Raji (cell line): ENCODE data around the gene MUC5B.

ENCODE experiments used
- POLR2A ChIP-seq: IDR thresholded peaks from 2 replicates; pipeline ENCODE4 v1.6.1; 2011; ENCODE audit warnings: low read depth, low read length, control low read depth; ENCODE audit not compliant: insufficient read depth

The MUC5B gene

DNA sequence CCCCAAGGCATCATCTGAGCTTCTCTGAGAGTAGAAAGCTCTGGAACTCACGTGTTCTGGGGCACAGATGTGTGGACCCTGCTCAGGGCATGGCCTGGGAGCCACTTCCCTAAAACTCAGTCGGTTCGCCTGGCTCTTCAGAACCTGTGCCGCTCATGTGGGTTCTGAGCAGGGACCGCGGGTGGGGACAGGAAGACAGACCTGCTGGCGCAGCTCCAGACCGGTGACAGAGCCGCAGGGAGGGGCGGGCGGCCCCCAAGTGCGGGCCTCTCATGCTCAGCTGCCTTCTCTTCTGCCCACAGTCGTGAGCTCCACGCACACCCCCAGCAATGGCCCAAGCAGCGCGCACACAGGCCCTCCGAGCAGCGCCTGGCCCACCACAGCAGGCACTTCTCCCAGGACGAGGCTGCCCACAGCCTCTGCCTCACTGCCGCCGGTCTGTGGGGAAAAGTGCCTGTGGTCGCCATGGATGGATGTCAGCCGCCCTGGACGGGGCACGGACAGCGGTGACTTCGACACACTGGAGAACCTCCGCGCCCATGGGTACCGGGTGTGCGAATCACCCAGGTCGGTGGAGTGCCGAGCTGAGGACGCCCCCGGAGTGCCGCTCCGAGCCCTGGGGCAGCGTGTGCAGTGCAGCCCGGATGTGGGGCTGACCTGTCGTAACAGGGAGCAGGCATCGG, 40.9 kb upstream of the MUC5B start:
- TF ChIP-seq POLR2A, result no peak

DNA sequence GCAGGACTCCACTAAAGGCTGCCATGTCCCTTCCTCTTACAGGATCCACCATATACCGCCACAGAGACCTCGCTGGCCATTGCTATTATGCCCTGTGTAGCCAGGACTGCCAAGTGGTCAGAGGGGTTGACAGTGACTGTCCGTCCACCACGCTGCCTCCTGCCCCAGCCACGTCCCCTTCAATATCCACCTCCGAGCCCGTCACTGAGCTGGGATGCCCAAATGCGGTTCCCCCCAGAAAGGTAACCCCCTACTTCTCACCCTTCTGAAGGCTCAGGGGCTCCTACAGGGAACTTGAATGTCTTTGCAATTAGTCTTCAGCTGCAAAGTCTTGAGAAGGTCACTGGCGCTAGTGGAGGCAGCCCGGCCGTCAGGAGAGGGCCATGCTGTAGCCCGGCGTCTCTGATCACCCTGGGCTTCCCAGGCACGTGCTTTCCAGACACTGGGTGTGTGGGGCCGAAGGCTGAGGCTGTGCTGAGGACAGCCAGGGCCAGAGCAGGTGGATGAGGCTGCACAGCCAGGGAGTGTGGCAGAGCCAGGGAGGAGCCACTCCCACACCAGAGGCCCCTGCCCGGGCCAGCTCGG, 30.0 kb upstream of the MUC5B start:
- TF ChIP-seq POLR2A, result no peak

DNA sequence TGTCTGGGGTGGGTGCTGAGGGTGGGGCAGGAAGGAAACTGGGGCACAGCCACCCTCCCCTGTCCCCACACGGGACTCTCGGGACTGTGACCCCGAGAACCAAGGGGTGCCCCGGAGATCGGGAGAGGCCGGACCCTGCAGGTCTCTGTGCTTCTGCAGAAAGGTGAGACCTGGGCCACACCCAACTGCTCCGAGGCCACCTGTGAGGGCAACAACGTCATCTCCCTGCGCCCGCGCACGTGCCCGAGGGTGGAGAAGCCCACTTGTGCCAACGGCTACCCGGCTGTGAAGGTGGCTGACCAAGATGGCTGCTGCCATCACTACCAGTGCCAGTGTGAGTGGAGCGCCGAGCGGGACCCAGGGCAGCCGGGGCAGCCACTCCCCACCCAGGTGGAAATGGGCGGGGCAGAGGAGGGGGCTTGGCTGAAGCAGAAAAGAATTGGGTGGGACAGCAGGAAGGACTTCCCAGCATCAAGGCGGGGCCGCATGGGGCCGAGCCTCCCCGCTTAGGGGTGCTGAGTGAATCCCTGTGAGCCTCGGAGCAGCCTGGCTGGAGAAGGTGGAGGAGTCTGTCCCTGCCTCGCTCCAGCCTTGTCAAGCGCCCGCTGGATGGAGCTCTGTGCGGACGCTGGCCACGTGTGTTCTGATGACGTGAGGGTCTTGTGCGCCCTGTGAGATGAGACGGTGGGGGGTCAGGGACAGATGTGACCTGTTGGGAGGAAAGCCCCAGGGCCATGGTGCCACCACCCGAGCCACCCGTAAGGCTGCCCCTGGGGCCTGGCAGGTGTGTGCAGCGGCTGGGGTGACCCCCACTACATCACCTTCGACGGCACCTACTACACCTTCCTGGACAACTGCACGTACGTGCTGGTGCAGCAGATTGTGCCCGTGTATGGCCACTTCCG, 29.3 kb upstream of the MUC5B start:
- no peak for TF ChIP-seq POLR2A

DNA sequence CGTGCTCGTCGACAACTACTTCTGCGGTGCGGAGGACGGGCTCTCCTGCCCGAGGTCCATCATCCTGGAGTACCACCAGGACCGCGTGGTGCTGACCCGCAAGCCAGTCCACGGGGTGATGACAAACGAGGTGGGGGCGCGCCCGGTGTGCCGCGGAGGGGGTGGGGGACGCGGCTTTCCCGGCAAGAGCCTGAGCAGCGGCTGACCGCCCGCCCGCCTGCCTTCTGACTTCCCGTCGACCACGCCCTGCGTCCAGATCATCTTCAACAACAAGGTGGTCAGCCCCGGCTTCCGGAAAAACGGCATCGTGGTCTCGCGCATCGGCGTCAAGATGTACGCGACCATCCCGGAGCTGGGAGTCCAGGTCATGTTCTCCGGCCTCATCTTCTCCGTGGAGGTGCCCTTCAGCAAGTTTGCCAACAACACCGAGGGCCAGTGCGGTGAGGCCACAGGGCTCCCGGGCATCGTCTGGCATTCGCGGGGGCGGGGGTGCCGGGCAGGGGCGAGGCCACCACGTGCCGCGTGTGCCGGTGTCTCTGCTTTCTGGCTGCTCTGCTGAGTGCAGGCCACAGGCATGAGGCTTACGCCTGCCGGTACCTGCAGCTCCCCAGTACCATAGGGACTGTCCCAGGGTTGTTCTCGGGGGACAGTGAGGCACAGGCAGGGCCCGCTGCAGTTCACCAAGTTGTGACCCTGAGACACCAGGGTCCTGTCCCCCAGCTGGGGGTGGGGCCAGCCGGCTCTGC, 28.5 kb upstream of the MUC5B start:
- TF ChIP-seq POLR2A, result no peak

DNA sequence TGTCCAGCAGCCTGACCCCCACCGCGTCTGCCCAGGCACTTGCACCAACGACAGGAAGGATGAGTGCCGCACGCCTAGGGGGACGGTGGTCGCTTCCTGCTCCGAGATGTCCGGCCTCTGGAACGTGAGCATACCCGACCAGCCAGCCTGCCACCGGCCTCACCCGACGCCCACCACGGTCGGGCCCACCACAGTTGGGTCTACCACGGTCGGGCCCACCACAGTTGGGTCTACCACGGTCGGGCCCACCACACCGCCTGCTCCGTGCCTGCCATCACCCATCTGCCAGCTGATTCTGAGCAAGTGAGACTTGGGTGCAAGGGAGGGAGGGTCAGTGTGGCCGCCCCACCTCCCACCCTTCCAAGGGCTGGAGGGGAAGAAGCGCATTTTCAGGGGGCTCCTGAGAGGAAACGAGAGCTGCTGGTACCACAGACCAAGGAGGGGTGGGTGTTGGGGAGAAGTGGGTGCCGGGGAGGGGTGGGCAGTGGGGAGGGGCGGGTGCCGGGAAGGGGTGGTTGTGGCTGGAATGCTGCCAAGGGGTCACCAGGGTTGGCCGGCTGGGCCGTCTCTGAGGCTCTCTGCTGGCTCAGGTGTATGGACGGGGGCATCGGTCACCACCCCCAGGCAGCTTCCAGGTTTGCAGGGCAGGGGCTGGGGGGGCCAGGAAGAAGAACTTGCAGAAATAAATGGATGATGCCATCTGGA, 27.7 kb upstream of the MUC5B start:
- no peak for TF ChIP-seq POLR2A

DNA sequence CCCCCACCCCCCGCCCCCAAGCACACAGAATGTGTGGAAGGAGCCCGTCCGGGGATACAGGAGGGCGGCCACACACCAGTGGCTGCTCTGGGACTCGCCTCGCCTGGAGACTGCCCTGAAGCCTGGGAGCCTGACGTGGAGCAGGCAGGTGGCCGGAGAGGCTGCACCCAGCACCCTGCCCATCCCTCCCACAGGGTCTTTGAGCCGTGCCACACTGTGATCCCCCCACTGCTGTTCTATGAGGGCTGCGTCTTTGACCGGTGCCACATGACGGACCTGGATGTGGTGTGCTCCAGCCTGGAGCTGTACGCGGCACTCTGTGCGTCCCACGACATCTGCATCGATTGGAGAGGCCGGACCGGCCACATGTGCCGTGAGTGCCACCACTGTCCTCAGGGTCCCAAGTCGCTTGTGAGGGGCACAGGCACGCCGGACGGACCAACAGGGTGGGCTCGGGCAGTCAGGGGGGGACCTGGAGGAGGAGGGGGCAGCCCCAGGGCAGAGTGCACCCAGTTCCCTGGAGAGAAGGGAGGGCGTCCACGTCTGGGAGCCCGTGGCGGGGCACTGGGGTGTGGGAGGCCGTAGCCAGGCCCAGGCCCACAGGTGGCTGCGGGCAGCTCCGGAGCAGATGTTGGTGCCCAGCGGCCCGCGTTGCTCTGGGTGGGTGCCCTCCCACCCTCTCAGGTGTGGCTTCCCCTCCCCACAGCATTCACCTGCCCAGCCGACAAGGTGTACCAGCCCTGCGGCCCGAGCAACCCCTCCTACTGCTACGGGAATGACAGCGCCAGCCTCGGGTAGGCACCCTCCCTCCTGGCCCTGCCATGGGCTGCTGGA, 27.0 kb upstream of the MUC5B start:
- TF ChIP-seq POLR2A, result no peak

DNA sequence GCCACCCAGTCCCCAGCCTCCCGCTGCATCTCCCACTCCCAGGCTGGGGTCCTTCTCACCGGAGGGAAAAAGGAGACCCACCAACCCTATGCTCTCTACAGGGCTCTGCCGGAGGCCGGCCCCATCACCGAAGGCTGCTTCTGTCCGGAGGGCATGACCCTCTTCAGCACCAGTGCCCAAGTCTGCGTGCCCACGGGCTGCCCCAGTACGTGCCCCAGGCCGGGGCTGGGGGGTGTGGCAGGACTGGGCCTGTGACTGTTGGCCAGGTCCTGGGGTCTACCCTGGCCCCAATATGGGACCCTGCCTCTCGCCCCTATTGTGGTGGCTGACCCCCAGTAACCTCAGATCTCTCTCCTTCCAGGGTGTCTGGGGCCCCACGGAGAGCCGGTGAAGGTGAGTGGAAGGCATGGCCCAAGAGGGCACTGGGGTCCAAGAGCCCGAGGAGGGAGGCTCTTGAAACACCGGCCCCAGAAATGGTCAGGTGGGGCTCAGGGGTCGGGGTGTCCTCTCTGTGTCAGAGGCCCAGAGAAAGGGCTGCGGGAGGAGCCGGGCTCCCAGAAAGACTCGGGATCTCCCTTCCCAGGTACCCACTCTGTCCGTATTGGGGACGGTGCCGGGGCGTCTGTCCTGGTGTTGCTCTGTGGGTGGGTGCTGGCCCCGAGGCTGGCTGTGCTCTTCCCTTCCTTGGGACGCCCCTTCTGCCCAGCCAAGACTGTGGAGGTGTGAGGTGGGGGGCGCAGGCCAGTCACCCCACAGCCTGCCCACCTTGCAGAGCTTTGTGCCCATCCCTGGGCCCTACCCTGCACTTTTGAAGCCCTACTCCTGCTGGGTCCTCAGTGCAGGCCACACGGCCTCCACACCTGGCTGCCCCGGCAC, 26.1 kb upstream of the MUC5B start:
- no peak for TF ChIP-seq POLR2A

DNA sequence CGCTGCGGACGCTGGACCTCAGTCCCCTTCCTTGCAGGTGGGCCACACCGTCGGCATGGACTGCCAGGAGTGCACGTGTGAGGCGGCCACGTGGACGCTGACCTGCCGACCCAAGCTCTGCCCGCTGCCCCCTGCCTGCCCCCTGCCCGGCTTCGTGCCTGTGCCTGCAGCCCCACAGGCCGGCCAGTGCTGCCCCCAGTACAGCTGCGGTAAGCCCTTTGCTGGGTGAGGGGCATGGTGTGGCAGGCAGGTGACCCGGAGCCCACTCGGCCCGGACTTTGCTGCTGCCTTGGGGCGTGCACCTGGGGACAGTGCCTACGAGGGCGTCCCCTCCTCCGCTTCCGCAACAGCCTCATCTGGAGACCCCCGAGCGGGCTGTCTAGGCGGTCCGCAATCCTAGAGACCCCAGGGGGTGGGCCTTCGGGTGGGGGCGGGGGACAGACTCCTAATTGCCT, 25.4 kb upstream of the MUC5B start:
- TF ChIP-seq POLR2A, result no peak

DNA sequence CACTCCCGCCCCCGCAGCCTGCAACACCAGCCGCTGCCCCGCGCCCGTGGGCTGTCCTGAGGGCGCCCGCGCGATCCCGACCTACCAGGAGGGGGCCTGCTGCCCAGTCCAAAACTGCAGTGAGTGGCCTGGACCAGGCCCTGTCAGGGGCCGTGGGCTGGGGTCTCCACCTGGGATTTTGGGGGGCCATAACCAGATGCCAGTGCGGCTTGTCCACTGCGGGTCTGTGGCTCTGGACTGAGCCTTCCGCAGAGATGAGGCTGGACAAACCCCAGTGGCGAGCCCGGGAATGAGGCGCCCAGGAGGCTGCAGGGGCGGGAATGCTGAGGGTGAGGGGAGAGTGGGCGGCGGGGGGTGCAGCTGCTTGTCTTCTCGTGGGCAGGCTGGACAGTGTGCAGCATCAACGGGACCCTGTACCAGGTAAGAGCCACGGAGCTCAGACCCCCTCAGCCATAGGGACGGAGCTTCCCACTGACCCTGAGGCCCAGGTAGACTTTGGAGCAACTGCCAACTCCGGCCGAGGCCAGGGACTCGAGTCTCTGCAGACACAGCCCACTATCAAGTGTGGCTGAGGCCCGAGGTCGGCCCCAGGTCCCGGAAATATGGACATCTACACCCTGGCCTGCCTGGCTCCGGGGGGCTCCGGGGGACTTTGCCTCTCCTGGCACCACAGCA, 24.8 kb upstream of the MUC5B start:
- TF ChIP-seq POLR2A, result no peak

DNA sequence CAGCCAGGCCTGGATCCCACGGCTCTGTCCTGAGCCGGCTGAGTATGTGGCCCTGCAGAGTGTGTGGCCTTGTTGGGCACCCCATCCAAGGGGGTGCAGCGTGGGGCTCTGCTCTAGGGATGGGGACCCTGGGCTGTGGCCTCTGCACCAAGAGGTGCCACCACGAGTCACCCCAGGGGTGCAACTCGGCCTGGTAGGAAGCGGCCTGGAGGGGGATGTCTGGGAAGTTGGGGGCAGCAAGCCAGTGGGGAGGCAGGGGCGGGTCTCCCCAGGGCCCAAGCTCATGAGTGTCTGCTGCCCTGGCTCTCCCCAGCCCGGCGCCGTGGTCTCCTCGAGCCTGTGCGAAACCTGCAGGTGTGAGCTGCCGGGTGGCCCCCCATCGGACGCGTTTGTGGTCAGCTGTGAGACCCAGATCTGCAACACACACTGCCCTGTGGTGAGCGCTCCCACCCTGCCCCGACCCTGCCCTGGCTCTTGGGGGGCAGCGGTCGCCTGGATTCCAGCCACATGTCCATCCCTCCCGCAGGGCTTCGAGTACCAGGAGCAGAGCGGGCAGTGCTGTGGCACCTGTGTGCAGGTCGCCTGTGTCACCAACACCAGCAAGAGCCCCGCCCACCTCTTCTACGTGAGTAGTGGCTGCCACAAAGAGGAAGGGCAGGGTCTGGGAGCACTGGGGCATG, 24.2 kb upstream of the MUC5B start:
- TF ChIP-seq POLR2A, result no peak

DNA sequence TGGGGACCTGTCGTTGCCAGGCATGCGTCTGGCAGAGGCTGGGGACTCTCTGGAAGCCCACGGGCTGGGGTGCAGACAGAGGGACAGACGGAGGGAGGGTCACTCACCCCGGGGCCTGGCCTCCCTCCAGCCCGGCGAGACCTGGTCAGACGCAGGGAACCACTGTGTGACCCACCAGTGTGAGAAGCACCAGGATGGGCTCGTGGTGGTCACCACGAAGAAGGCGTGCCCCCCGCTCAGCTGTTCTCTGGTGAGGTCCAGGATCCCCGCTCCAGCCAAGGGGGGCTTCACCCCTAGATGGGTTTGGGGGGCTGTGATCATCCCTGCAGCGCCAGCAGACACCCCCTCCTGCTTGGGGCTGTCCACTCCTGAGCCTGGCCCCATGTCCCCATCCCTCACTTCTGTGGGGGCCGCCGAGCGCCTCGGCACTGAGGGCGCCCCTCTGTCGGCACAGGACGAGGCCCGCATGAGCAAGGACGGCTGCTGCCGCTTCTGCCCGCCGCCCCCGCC, 23.6 kb upstream of the MUC5B start:
- no peak for TF ChIP-seq POLR2A
